CD4-positive, alpha-beta T cell treated with Interleukin-15 for 1 hour (primary cell): Measurements from ENCODE around the gene LEFTY1.
"Not testable (repeated sequence)": the region's sequence is repeated elsewhere in the genome, so short reads cannot be mapped to it uniquely, and the experiment has no call there.

Experiments
- DNase-seq: peaks from one replicate; pipeline ENCODE4 v3.0.0-alpha.2; 2020

Gene LEFTY1

GRCh38 chr1:225888898-225889601 is at the start of gene LEFTY1:
Gene LEFTY1 (minus strand): TSS chr1:225889146. CDS start chr1:225889066, 80 bp downstream.
- DNase-seq, result no peak

GRCh38 chr1:225937048-225937968 is 48.4 kb upstream of the LEFTY1 start:
- DNase-seq, result no peak

- no peak for DNase-seq
These were observed 47.6 kb upstream of the LEFTY1 start for GRCh38 chr1:225936523-225936922.

- DNase-seq, result not testable (repeated sequence)
These were observed 47.1 kb upstream of the LEFTY1 start for GRCh38 chr1:225936086-225936485.

- DNase-seq, result no peak
These were observed 45.8 kb upstream of the LEFTY1 start for GRCh38 chr1:225934711-225935110.

- DNase-seq, result no peak
These were observed 44.1 kb upstream of the LEFTY1 start for GRCh38 chr1:225933072-225933471.

GRCh38 chr1:225931270-225932136 is 42.6 kb upstream of the LEFTY1 start:
- DNase-seq, result no peak

GRCh38 chr1:225930566-225930965 is 41.6 kb upstream of the LEFTY1 start:
- no peak for DNase-seq

- DNase-seq, result not testable (repeated sequence)
These were observed 40.5 kb upstream of the LEFTY1 start for GRCh38 chr1:225929462-225929861.

GRCh38 chr1:225928186-225929175 is 39.5 kb upstream of the LEFTY1 start:
- DNase-seq, result no peak

- DNase-seq, result no peak
These were observed 37.7 kb upstream of the LEFTY1 start for GRCh38 chr1:225926551-225927113.

GRCh38 chr1:225923692-225924555 is 35.0 kb upstream of the LEFTY1 start, which contains the start of gene PYCR2:
Gene PYCR2 (minus strand): TSS chr1:225924250. CDS start chr1:225924110, 140 bp downstream.
- peak; percentile 95 for DNase-seq

- DNase-seq, result no peak
These were observed 34.4 kb upstream of the LEFTY1 start for GRCh38 chr1:225923381-225923691.

- no peak for DNase-seq
These were observed 33.1 kb upstream of the LEFTY1 start for GRCh38 chr1:225921734-225922709.

GRCh38 chr1:225919906-225920305 is 31.0 kb upstream of the LEFTY1 start:
- no peak for DNase-seq

- DNase-seq, result no peak
These were observed 29.3 kb upstream of the LEFTY1 start for GRCh38 chr1:225918280-225918679.

GRCh38 chr1:225917536-225917935 is 28.6 kb upstream of the LEFTY1 start:
- DNase-seq, result no peak

GRCh38 chr1:225917101-225917500 is 28.2 kb upstream of the LEFTY1 start:
- DNase-seq, result no peak

GRCh38 chr1:225915538-225915991 is 26.6 kb upstream of the LEFTY1 start:
- DNase-seq, result no peak
